EL (cell line): ENCODE results near the gene EDEM2.
"Not testable (repeated sequence)": the region's sequence is repeated elsewhere in the genome, so short reads cannot be mapped to it uniquely, and the experiment has no call there.

Experiments
- DNase-seq: peaks from one replicate; pipeline ENCODE4 v3.0.0-alpha.2; 2016

EDEM2 gene

GRCh38 chr20:35125753-35126152 is 21.4 kb downstream of the EDEM2 start:
- no peak for DNase-seq

- DNase-seq: no peak
Measured at GRCh38 chr20:35122756-35123405, 24.3 kb downstream of the EDEM2 start.

- DNase-seq: no peak
Measured at GRCh38 chr20:35121186-35121585, 25.9 kb downstream of the EDEM2 start.

DNA sequence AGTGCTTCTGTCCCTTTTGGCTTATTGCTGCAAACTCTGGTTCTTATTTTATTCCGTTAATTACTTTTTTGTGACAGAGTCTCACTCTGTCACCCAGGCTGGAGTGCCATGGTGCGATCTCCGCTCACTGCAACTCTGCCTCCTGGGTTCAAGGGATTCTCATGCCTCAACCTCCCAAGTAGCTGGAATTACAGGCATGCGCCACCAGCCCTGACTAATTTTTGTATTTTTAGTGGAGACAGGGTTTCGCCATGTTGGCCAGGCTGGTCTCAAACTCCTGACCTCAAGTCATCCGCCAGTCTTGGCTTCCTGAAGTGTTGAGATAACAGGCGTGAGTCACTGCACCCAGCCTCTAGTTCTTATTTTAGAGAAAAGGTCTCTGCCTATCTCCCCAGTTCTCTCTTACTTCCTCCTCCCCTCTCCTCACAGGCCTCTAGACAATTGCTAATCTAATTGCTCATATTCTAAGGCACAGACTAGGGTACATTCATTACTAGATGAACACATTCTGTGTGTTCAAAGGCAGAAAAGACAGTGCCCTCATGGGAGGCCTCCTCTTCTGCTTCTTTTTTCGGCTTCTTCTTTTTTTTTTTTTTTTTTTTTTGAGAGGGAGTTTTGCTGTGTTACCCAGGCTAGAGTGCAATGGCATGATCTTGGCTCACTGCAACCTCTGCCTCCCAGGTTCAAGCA is 27.0 kb downstream of the EDEM2 start:
- DNase-seq: peak; percentile 75

GRCh38 chr20:35117629-35118028 is 29.5 kb downstream of the EDEM2 start:
- no peak for DNase-seq

- DNase-seq: peak; percentile 23
Measured at GRCh38 chr20:35117196-35117595, 29.9 kb downstream of the EDEM2 start.

GRCh38 chr20:35116258-35116657 is 30.9 kb downstream of the EDEM2 start:
- no peak for DNase-seq

- DNase-seq: no peak
Measured at GRCh38 chr20:35115606-35116005, 31.5 kb downstream of the EDEM2 start.

GRCh38 chr20:35112276-35112675 is 34.9 kb downstream of the EDEM2 start:
- not testable (repeated sequence) for DNase-seq

DNA sequence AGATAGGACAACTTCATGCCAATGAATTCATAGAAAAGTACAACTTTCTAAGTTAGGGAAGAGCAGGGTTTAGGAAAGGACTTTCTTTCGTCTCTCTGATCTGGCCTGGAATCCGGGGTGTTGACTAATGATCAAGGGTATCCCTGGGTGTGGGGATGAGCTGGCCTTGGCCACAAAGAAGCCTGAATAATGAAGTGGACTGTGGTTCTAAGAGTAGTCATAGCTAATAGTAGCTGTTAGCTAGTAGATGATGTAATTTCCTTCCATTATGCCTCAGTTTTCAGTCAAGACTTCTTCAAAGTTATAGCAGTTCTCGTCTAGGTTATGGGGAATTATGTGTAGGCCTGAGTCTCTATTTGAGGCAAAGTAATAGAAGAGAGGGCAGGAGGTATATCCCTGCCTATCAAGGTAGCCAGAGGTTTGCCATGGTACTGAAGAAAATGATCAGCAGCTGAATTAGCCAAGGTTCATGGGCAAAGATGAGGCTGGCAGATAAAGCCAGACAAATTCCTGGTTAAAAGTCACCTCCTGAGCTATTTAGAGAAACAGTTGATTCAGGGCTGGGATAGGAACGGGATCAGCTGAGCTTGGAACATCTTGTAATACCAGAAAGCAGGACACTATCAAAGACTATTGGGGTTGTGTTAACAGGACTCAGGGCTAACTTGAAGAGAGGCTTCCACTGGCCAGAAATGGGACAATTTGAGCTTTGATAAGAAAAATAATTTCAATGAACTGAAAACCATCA is 35.8 kb downstream of the EDEM2 start:
- peak; percentile 90 for DNase-seq

DNA sequence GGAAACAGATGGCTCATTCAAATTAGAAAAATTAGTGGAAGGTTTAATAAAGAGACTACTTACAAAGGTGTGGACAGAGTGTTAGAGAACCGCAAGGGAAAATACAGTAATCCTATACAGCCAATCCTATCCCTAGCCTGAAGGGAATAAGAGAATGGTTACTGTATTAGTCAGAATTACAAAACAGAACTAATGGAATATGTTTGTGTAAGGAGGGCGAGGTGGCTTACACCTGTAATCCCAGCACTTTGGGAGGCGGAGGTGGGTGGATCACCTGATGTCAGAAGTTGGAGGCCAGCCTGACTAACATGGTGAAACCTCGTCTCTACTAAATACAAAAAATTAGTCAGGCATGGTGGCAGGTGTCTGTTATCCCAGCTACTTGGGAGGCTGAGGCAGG is 38.2 kb downstream of the EDEM2 start:
- no peak for DNase-seq

GRCh38 chr20:35106827-35107380 is 40.2 kb downstream of the EDEM2 start:
- peak; percentile 35 for DNase-seq

GRCh38 chr20:35104685-35105295 is 42.3 kb downstream of the EDEM2 start:
- no peak for DNase-seq

GRCh38 chr20:35101620-35102019 is 45.5 kb downstream of the EDEM2 start:
- no peak for DNase-seq

DNA sequence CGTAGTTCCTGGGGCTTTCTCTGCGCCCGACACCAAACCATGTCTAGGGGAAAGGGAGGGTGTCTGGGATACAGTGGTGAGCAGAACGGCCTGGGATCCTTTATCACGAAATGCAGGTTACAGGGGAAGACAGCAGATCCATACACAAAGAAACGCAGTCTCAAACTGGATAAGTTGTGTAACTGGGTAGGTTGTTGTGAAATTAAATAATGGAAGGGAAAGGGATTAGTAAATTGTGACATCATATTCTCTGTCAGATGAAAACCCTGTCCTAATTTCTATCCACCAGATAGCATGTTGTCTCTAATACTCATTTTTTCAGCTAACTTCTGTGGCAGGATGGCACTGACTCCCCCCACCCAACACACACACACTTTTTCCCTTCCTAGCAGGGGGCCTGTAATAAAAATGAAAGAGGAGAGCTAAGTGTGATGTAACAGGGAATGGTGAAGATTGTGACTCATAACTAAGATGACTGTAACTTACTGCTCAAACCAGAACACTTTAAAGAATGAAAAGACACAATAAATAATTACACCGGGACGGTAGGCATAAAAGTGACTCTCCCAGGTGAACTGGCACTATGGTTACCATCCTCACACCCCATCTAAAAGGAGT is 53.8 kb downstream of the EDEM2 start:
- DNase-seq: peak; percentile 77

- peak; percentile 91 for DNase-seq
Measured at GRCh38 chr20:35092524-35093266, 54.4 kb downstream of the EDEM2 start, which contains the start of gene TRPC4AP. Gene TRPC4AP (minus strand): TSS chr20:35092807. CDS start chr20:35092781, 26 bp downstream.

DNA sequence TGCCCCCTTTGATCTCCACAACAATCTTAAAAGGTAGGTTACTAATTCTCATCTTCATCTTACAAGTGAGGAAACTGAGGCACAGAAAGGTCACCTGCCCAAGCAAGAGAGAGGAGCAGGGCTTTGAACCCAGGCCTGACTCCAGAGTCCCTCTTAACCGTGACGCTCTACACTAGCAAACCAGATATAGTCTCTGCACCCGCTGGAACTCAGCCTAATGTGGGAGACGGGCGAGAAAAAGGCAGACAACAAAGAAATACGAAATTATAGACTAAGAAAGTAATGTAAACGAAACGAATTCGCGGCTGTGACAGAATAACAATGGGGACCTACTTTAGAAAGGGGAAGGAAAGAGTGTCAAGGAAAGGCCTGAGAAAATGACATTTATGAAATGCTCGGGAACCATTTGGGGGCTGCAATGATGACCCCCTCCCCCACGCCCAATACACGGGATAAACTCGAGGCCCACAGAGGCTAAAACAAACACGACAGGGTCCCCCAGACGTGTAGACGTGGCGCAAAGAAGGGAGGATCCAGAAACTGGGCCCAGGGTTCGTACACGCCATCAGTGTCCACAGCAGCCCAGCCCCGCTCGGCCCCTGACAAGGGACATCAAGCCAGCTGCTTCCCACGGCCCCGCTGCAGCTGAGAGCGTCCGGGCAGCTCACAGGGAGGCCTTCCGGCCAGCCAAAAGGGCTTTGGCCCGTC is 55.2 kb downstream of the EDEM2 start:
- DNase-seq: peak; percentile 24

DNA sequence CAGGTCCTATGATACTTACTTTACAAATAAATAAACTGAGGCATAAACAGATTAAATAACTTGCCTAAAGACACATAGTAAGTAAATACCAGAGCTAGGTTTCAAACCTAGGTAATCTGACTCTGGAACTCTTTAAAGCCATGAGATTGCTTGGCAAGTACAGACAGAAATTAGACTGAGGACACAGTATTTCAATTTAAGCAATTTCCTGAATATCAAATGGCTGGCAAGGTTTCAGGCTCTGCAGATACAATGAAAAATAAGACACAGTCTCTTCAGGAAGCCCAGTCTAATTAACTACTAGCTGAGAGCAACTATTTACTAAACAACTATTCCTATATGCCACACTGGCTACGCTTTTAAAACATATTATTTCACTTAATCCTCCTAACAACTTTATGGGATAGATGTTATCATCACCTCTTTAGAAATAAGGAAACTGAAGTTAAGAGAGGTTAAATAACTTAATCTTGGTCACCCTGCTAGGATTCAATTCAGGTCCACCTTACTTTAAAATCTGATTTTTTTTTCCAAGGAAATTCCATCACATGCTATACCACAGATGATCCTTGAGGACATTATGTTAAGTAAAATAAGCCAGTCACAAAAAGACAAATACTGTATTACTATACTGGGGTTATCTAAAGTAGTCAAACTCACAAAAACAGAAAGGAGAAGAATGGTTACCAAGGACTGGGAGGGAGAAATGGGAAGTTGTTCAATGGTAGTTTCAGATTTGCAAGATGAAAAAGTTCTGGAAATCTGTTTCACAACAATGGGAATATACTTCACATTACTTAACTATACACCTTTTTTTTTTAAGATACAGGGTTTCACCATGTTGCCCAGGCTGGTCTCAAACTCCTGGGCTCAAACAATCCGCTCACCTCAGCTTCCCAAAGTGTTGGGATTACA is 58.6 kb downstream of the EDEM2 start:
- DNase-seq: no peak

DNA sequence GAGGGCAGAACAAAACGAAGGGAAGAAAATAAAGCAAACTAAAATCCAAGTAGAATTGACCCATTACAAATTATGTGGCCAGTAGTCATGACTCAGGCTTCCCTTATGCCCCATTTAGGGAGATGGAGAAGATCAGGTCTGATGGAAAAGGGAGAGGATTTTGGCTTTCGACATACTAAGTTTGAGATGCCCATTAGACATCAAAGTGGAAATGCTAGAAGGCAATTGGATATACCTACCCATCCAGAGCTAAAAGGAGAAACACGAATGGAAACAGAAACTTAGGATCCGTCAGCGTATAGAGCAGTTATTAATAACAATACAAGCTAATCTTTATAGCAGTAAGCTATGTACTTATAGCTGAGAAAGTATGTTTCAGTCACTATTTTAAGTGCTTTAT is 59.3 kb downstream of the EDEM2 start:
- DNase-seq: no peak

DNA sequence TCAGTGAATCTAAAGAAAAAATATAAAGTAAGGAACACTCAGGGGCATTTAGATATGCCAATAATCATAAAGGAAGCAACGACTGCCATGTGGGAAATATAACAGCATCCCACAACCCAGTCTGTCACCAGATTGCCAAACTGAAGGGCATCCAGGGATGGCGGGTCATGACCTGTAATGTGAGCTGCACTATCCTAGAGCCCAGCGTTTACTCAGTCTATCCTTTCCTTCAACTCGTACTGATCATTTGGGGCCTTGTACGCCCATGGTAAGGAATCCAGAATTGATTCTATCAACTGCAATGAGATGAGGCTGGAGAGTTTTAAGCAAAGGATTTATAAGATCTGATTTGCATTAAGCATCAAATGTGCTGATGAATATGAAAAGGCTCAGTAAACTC is 59.8 kb downstream of the EDEM2 start:
- no peak for DNase-seq
